Measurements from ENCODE around the gene CASR.
A peak's percentile ranks its signal among the peaks of the same experiment; 100 is the strongest.
"Not testable (repeated sequence)": the region's sequence is repeated elsewhere in the genome, so short reads cannot be mapped to it uniquely, and the experiment has no call there.

The CASR gene, protein sequence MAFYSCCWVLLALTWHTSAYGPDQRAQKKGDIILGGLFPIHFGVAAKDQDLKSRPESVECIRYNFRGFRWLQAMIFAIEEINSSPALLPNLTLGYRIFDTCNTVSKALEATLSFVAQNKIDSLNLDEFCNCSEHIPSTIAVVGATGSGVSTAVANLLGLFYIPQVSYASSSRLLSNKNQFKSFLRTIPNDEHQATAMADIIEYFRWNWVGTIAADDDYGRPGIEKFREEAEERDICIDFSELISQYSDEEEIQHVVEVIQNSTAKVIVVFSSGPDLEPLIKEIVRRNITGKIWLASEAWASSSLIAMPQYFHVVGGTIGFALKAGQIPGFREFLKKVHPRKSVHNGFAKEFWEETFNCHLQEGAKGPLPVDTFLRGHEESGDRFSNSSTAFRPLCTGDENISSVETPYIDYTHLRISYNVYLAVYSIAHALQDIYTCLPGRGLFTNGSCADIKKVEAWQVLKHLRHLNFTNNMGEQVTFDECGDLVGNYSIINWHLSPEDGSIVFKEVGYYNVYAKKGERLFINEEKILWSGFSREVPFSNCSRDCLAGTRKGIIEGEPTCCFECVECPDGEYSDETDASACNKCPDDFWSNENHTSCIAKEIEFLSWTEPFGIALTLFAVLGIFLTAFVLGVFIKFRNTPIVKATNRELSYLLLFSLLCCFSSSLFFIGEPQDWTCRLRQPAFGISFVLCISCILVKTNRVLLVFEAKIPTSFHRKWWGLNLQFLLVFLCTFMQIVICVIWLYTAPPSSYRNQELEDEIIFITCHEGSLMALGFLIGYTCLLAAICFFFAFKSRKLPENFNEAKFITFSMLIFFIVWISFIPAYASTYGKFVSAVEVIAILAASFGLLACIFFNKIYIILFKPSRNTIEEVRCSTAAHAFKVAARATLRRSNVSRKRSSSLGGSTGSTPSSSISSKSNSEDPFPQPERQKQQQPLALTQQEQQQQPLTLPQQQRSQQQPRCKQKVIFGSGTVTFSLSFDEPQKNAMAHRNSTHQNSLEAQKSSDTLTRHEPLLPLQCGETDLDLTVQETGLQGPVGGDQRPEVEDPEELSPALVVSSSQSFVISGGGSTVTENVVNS

DNA sequence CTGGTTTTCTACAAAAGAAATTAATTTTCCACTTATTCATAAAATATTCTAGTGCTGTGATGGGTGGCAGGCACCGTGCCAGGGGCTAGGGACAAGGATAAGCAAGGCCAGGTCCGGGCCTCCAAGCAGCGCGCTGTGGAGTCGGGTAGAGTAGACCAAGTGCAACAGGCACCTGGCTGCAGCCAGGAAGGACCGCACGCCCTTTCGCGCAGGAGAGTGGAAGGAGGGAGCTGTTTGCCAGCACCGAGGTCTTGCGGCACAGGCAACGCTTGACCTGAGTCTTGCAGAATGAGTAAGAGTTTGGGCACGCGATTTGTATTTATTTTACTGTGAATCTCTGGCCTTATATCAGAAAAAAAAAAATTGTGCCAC lies at the start of gene CASR:
Gene CASR (plus strand): TSS at position 148 of the 372 bp plus-strand sequence. CDS start 70,522 bp downstream, outside the sequence.
- DNase-seq = peak; percentile 62

DNA sequence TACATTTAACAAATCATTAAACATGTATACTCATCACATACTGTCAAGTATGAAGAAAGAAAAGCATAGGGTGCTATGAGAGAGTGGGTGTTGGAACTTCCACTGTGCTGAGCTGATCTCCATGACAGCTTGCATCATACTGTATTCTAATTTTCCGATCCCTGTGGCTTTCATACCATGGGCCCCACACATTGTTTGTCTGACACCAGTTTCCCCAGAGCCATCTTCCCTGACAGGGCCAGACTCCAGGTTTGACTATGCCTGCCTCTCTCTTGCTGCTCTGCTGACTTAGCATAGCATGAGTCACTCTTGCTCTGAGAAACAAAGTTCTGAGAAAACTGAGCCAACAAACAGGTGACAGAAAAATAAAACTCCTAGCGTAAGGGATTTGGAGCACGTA lies 37.0 kb upstream of the CASR start:
- DNase-seq = no peak

DNA sequence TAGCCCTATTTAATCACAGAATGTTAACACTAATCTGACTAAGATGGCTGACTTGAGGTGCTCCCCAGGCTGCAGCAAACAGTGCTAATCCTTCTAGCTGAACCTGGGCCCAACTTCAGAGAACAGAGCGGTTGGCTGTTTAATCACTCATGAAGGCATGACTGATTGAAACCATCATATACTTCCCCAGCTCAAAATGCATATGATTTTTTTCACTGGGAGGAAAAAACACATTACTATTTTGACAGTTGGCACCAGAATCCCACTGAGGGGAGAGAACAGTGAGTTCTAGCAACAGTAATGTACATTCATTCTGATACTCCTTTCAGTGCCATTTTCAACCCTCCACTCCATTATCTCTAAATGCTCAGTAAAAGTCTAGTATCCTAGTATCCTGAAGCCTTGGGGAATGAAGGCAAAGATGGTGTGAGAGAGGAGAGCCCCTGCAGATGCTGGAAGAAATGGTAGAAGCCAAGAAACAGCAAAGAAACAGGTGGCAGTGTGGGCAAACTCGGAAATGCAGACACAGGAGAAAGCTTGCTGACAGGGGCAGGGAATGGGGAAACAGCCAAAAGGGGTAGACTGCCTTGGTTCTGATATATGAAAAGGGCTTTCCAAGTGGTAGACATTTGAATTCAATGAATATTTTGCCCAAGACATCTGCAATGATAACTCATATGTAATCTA lies 34.4 kb upstream of the CASR start:
- DNase-seq = no peak

DNA sequence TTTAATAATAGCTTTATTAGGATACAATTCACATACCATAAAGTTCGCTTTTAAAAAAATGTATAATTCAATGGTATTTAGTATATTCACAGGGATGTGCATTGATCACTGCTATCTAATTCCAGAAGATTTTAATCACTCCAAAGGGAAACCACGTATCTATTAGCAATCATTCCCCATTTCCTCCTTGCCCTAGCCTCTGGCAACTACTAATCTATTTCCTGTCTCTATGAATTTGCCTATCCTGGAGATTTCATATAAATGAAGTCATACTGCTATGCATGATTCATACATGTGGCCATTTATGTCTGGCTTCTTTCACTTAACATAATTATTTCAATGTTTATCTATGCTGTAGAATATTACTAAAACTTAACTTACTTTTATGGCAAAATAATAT lies 32.0 kb upstream of the CASR start:
- DNase-seq = no peak

DNA sequence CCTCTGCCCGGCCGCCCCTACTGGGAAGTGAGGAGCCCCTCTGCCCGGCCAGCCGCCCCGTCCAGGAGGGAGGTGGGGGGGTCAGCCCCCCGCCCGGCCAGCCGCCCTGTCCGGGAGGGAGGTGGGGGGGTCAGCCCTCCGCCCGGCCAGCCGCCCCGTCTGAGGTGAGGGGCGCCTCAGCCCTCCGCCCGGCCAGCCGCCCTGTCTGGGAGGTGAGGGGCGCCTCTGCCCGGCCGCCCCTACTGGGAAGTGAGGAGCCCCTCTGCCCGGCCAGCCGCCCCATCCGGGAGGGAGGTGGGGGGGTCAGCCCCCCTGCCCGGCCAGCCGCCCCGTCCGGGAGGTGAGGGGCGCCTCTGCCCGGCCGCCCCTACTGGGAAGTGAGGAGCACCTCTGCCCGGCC lies 18.5 kb upstream of the CASR start:
- DNase-seq = not testable (repeated sequence)

DNA sequence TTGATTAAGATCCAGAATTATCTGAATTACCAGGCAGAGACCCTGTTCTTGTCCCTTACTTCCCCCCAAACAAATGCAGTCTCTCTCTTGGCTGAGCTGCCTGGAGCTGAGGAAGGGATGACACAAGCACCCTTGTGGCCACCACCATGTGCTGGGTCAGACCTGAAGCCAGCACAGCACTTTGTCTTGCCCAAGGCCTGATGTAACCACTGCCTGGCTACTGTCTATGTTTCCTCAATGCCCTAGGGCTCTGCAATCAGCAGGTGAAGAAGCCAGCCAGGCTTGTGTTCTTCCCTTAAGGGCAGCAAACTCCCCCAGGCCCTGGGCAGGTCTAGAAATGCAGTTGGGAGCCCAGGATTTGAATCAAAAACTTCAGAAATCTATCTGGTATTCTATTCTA lies 15.8 kb upstream of the CASR start:
- DNase-seq = no peak

DNA sequence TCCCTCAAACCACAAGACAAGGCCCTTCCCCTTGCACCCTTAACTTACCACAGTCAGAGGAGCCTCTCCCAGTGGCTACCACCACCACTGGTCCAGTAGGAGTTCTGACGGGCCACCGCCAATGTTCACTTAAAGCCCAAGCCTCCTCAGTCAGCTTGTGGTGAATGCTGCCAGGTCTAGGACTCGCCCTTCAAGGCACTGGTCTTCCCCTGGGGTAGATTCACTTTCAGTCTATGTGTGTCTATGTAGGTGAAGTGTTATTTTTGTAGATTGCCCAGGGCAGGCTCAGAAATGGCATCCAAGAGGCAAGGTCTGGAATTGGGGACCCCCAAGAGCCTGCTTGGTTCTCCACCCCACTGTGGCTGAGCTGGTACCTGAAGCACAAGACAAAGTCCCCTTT lies 15.4 kb upstream of the CASR start:
- no peak for DNase-seq

DNA sequence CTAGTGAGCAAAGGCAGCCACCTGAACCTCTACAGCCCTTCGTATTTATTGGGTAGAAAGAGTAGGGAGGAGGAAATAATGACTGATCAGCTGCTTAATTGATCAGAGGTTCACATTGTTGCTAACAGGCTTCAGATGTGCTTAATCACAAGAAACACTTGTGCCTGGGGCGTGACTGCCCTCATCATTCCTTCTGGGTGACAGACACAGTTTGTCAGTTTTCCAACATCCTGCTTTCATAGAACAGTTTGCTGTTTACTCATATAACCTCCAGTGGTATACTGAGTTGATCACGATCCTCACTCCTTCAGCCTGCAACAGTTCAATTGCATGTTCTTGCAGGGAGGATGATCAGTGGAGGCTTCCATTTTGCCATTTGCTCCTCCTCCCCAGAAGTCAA lies 13.6 kb upstream of the CASR start:
- DNase-seq = no peak

DNA sequence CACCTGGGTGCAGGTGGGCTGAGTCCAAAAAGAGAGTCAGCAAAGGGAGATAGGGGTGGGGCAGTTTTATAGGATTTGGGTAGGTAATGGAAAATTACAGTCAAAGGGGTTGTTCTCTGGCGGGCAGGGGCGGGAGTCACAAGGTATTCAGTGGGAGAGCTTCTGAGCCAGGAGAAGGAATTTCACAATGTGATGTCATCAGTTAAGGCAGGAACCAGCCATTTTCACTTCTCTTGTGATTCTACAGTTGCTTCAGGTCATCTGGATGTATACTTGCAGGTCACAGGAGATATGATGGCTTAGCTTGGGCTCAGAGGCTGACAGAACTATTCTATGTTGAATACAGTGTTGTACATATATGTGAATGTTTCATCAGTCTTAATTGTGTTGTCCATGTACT lies 12.1 kb upstream of the CASR start:
- DNase-seq = not testable (repeated sequence)

DNA sequence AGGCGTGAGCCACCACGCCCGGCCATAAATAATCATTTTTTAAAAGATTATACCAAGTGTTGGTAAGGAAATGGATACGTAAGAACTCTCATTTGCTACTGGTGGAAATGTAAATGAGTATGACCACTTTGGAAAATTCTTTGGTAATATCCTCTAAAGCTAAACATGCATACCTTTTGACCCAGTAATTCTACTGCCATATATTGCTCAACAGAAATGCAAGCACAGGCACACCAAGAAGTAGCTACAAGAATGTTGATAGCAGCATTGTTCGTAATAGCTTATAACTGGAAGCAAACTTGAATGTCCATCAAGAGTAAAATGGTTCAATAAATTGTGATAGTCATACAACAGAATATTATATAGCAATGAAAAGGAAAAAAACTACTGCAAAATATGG lies 4.8 kb upstream of the CASR start:
- DNase-seq = no peak

DNA sequence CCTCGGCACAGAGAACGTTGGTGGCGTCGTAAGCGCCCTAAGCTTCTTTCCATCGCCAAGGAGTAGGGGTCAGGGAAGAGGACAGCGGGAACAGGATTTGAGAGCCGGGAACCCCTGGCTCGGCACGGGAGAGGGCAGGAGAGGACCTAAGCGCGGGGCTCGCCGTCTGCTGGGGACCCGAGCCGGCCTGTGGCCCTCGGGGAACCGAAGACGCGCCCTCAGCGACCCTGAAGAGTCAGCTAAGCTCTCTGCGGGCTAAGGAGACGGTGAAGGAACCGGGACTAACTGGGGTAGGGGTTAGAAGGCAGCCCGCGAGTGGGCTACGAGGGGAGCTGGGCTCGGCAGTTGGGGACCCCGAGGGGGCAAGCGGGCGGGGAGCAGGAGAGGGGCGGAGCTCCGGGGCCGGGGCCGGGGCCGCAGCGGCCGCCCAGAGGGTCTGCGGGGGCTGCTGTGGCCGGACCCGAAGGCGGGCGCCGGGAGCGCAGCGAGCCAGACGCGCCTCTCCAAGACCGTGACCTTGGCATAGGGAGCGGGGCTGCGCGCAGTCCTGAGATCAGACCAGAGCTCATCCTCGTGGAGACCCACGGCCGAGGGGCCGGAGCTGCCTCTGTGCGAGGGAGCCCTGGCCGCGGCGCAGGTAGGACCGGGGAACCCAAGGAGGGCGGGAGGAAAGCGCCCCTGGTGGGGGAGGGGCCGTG lies 574 bp downstream of the CASR start:
- DNase-seq = peak; percentile 48

DNA sequence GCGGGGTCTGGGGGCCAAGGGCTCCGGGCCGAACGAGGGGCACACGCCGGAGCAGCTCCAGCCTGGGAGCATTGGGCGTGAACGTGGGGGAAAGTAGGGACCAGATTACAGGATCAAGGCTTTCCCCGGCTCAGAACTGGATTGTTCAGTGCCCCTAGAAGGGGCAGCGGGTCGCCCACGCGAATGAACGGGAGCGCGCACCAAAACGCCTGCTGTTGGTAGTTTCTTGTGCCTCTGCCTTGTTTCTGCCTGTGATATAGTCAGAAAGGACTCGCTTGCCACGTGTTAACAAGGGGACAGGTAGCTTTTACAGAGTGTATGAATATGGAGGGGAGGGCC lies 1.1 kb downstream of the CASR start:
- DNase-seq = peak; percentile 60

DNA sequence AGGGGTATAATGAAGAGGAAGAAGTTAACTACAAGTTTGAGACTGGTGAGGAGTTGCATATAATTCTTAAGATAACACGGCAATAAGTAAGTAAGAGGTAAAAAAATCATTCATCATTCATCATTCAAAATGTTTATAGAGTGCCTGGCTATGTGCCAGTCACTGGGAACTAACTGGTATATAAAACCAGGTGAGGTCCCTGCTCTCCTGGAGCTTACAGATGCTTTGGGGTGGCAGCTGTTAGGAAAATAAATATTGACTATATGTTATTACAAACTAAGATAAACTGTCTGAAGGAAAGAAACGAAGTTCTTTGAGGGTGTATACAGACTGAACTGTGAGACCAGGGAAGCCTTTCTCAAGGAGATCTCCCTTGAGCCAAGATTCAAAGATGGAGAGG lies 2.9 kb downstream of the CASR start:
- peak; percentile 86 for DNase-seq

DNA sequence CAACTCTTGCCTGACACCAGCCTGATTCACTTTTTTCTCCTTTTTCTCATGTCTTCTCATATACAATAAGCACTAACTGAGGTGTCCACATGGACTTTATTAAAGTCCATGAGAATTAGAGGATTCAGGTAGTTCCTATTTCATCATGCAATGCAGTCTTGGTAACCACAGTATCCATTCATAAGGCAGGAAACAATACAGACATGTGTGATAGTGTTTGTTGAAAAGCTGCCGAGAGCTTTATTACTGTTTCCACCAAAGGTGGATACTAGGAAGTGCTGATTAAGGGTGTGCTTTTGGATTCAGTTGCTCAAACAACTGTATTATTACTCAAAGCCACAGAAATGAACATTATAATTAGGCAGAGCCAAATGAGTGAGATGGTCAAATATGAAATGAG lies 5.3 kb downstream of the CASR start:
- DNase-seq = no peak

DNA sequence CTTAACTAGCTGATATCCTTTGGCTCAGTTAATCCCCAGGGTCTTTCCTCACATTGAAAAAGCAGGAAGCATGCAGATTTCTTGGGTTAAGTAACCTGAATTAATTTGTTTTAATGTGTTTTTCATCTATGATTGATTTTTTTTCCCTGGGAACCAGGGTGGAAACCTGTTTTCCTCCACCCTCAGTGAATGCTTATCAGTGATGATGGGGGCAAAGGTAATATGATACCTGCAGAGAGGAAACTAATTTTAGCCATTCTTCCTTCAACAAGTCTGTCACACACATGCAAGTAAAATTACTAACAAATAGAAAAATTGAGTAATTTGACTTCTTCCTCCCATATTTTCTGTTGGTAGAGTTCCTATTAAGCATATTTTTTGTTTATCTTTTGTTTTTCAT lies 5.9 kb downstream of the CASR start:
- no peak for DNase-seq

DNA sequence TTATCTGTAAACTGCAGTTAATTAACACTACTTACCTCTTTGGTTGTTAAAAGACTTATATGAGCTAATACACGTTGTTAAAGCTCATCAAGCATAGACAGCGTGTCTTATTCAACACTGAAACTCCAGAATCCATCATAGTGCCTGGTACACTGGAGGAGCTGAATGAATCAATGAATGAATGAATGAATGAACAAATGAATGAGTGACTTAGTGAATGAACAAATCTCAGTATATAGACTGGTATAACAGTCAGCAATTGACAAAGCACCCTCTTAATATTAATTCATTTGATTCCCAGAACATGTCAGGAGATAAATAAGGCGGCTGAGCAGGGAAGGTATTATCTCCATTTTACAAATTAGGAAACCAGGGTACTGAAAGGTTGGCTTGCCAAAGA lies 7.1 kb downstream of the CASR start:
- DNase-seq = no peak

DNA sequence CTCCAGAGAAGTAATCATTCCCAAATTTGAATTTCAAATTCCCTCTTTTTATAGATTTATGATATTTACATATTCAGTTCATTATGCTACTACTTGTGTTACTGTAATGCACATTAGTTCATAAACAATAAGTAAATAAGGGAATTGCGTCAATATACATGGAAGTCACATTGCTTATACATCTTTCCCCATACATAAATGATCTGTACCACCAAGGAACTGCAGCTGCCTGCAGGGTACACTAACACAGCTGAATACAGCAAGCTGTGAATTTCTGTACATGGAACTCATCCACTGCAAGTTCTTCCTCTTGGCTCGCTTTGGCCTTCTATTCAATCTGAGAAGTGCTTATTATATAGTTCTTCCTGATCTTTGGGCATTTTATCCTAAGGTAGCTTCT lies 15.5 kb downstream of the CASR start:
- peak; percentile 24 for DNase-seq

DNA sequence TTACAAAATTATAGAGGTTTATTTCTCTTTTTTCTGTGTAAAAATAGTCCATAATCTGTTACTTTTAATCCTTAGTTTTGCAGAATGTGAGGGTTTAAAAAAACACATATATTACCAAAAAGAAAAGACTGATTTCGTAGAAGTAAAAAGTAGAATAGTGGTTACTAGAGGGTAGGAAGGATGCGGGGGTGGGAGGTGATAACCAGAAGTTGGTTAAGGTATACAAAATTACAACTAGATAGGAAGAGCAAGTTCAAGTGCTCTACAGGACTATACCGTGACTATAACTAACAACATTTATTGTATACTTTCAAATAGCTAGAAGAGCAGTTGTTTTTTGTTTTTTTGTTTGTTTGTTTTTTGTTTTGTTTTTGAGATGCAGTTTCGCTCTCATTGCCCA lies 16.1 kb downstream of the CASR start:
- DNase-seq = peak; percentile 20

DNA sequence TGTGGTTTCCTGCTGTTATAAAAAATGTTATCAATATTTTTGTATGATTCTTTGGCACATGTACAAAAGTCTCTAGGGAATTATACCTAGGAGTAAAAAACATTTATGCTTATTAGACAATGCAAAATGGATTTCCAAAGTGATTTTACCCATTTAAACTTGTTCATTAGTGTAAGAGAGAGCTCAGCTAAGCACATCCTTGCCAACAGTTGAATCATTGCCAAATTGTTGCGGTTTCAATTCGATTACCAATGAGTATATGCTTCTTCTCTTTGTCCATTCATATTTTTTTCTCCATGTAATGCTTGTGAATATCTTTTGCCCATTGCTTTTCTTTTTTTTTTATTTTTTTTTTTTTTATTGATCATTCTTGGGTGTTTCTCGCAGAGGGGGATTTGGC lies 17.2 kb downstream of the CASR start:
- peak; percentile 96 for DNase-seq

DNA sequence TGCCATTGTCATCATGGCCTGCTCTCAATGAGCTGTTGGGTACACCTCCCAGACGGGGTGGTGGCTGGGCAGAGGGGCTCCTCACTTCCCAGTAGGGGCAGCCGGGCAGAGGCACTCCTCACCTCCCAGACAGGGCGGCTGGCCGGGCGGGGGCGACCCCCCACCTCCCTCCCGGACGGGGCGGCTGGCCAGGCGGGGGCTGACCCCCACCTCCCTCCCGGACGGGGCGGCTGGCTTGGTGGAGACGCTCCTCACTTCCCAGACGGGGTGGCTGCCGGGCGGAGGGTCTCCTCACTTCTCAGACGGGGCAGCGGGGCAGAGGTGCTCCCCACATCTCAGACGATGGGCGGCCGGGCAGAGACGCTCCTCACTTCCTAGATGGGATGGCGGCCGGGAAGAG lies 18.0 kb downstream of the CASR start:
- not testable (repeated sequence) for DNase-seq

DNA sequence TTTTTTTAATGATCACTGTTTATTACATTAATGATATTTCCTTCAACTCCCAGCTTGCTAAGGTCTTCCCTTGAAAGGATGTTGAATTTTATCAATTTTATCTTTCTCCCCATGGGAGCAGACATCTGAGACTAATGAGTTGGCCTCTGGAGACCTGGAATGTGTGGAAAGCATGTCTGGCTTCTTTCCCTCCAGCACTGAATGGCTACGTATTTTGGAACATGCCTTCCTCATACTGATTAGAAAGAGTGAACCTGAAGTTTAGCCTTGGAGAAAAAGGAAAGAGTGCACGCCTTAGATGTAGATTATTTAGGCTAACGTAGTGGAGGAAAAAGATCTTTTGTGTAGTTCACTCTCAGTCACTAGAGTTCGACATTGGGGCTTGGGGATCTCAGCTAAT lies 25.1 kb downstream of the CASR start:
- no peak for DNase-seq

DNA sequence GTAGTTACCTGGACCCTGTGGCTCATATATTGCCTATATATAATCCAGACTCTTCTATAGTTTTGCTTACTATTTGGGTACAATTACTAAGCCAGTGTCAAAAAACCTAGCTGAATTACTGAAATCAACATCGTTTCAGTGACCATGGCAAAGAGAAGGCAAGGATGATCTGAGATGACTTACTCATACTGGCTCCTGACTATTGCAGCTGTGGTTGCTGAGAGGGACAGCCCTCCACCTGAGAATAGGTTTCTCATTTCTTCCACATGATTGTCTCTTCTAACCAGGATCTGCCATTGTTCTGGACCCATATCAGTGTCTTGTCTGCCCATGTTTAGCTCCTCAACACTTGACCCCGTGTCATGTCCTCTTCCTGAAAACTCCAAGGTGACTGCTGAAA lies 30.2 kb downstream of the CASR start:
- DNase-seq = no peak

DNA sequence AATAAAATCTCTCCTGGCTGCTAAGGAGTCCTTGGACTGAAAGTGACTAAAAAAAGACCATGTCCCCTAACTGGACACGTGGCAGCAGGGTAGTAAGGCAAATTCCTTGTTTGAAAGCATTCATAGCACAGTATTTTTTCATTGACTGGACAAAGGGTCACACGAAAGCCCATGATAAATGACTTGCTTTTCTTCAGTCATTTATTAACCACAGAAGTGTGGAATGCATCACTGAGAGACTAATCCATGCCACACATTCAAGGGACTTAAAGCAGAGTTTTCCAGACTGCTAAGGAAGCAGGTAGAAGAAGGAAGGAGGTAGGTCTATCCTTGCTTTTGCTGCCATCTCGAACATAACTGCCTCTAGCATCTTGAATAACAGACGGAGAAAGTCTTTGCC lies 31.2 kb downstream of the CASR start:
- no peak for DNase-seq

Measured in DMS79 treated with DMSO at 0.1 percent for 48 hours (cell line).